Natural killer cell (primary cell): ENCODE measurements around the gene FAM184A. TPM values are rescaled to one million over a fixed set of nuclear protein-coding genes. Genes with fewer than 3 reads are reported as not detected.

Experiments
- ATAC-seq, 3 donors: fragments of 150-1000 bp in 2 of 3; fragments of 200-7000 bp in 1 of 3; cut with Tn5 transposase; 1 replicate in 1 of 3; 2 replicates in 2 of 3; pipeline ENCODE4 v1.10.0; 2021; ENCODE audit warnings: mild to moderate bottlenecking in 2 of 3, moderate library complexity in 2 of 3
- DNase-seq, 2 donors: peaks; one replicate each; pipeline versions ENCODE4 v3.0.0 to v3.0.0-alpha.2; 2013 to 2021; ENCODE audit warnings: mixed read lengths in 1 of 2
- H3K27ac ChIP-seq: one replicate; pipeline ENCODE4 v1.5.1; 2013; ENCODE audit warnings: mild to moderate bottlenecking, low read length
- H3K27me3 ChIP-seq: one replicate; pipeline ENCODE4 v1.6.1; 2013; ENCODE audit warnings: low read length; ENCODE audit not compliant: control insufficient read depth, insufficient read depth
- H3K36me3 ChIP-seq: one replicate; pipeline ENCODE4 v1.6.1; 2013; ENCODE audit warnings: low read length; ENCODE audit not compliant: control insufficient read depth, insufficient read depth
- H3K4me1 ChIP-seq: one replicate; pipeline ENCODE4 v1.6.1; 2013; ENCODE audit warnings: low read length; ENCODE audit not compliant: control insufficient read depth, insufficient read depth
- H3K4me3 ChIP-seq: one replicate; pipeline ENCODE4 v1.5.1; 2013; ENCODE audit warnings: low read length
- H3K9me3 ChIP-seq: one replicate; pipeline ENCODE4 v1.6.1; 2013; ENCODE audit warnings: low read length; ENCODE audit not compliant: control insufficient read depth, insufficient read depth
- H3K27ac Mint-ChIP-seq, 2 donors: one replicate each; pipeline ENCODE4 v1.8.0; 2022; ENCODE audit warnings: mild to moderate bottlenecking in 2 of 2, mixed read lengths in 2 of 2, moderate library complexity in 1 of 2
- H3K27me3 Mint-ChIP-seq, 2 donors: one replicate each; pipeline ENCODE4 v1.8.0; 2022; ENCODE audit warnings: low read depth in 2 of 2, mixed read lengths in 2 of 2
- H3K36me3 Mint-ChIP-seq: one replicate; pipeline ENCODE4 v1.8.0; 2022; ENCODE audit warnings: mixed read lengths
- H3K4me1 Mint-ChIP-seq, 2 donors: one replicate each; pipeline ENCODE4 v1.8.0; 2022; ENCODE audit warnings: mixed read lengths in 2 of 2
- H3K4me3 Mint-ChIP-seq: one replicate; pipeline ENCODE4 v1.8.0; 2022; ENCODE audit warnings: mild to moderate bottlenecking, moderate library complexity, mixed read lengths
- H3K9me3 Mint-ChIP-seq, 2 donors: one replicate each; pipeline ENCODE4 v1.8.0; 2022; ENCODE audit warnings: mixed read lengths in 2 of 2
- CTCF ChIP-seq: fragments of 200-600 bp; IDR thresholded peaks from one replicate; pipeline ENCODE4 v1.8.0; 2022; ENCODE audit warnings: antibody characterized with exemption
- WGBS: methylation state at CpG from one replicate; pipeline ENCODE4 v1.1.7; 2013; ENCODE audit warnings: missing lambda C conversion rate; ENCODE audit not compliant: insufficient coverage; 5-methylcytosine and 5-hydroxymethylcytosine counted together
- intact Hi-C: fragments of 100-400 bp; cut with micrococcal nuclease; formaldehyde crosslinking; loops from one replicate; pipeline ENCODE4 v1.14.2; 2022
- total RNA-seq, 4 donors: library from RNA; stranded (reverse); fragments of 120-200 nt in 1 of 4; gene quantifications; one replicate each; pipeline versions ENCODE4 v1.2.3 to v1.2.4, GENCODE V29; 2013 to 2022

FAM184A gene
- total RNA-seq, 3 donors from 2014 or later (not counting 1 experiment from before 2014, with no cell fraction given): 0.09 to 0.40 (median 0.20) TPM

GRCh38 chr6:118965371-118965770, 113.1 kb downstream of the FAM184A start:
- Mint-ChIP-seq H3K4me1 (no peaks in the 10 kb centered on the region), H3K27me3 (peaks cover 0 to 4% of the 10 kb centered on the region in 2 donors), H3K9me3 (no peaks in the 10 kb centered on the region), H3K27ac (no peak overlapping the region), H3K36me3 (no peaks in the 10 kb centered on the region), H3K4me3 (no peak overlapping the region)
- 100% methylated on average over 2 of the region's 3 CpGs for WGBS
- H3K4me3 ChIP-seq: no peak overlapping the region
- H3K27me3 ChIP-seq: no peaks in the 10 kb centered on the region
- ATAC-seq: no peak
- H3K27ac ChIP-seq: no peak overlapping the region
- no peak for DNase-seq
- no peaks in the 10 kb centered on the region for H3K9me3 ChIP-seq
- no peak for TF ChIP-seq CTCF
- intact Hi-C loops: no loop called here
- no peaks in the 10 kb centered on the region for H3K36me3 ChIP-seq
- H3K4me1 ChIP-seq: no peaks in the 10 kb centered on the region

GRCh38 chr6:118963003-118963402, 115.5 kb downstream of the FAM184A start:
- H3K36me3 Mint-ChIP-seq: no peaks in the 10 kb centered on the region
- DNase-seq (peak in 1 of 2 donors; percentile 27), ATAC-seq (no peak)
- Histone ChIP-seq H3K27me3 (no peaks in the 10 kb centered on the region), H3K9me3 (no peaks in the 10 kb centered on the region), H3K4me3 (no peak overlapping the region), H3K4me1 (no peaks in the 10 kb centered on the region), H3K36me3 (no peaks in the 10 kb centered on the region), H3K27ac (no peak overlapping the region)
- no peak for TF ChIP-seq CTCF
- H3K27ac Mint-ChIP-seq: no peak overlapping the region
- H3K27me3 Mint-ChIP-seq: peaks cover 0 to 10% of the 10 kb centered on the region in 2 donors
- H3K4me1 Mint-ChIP-seq: peaks cover 0 to 7% of the 10 kb centered on the region in 2 donors
- intact Hi-C loops: loop anchor here (1.0 kb wide), 1 partner anchor 147 kb away; no protein-coding TSS in a partner anchor
- H3K9me3 Mint-ChIP-seq: no peaks in the 10 kb centered on the region
- H3K4me3 Mint-ChIP-seq: no peak overlapping the region

- Mint-ChIP-seq H3K4me3 (no peak overlapping the region), H3K9me3 (no peaks in the 10 kb centered on the region), H3K4me1 (peaks cover 0 to 7% of the 10 kb centered on the region in 2 donors), H3K36me3 (no peaks in the 10 kb centered on the region), H3K27ac (no peak overlapping the region), H3K27me3 (peaks cover 0 to 13% of the 10 kb centered on the region in 2 donors)
- Histone ChIP-seq H3K36me3 (no peaks in the 10 kb centered on the region), H3K27me3 (no peaks in the 10 kb centered on the region), H3K27ac (no peak overlapping the region), H3K4me3 (no peak overlapping the region), H3K4me1 (no peaks in the 10 kb centered on the region), H3K9me3 (no peaks in the 10 kb centered on the region)
- ATAC-seq: no peak
- intact Hi-C loops: no loop called here
- DNase-seq: no peak
- WGBS: 97% methylated on average over 4 of the region's 4 CpGs
- no peak for TF ChIP-seq CTCF
Measured at GRCh38 chr6:118959903-118960302, 118.6 kb downstream of the FAM184A start.

- Histone ChIP-seq H3K4me3 (no peak overlapping the region), H3K9me3 (no peaks in the 10 kb centered on the region), H3K36me3 (no peaks in the 10 kb centered on the region), H3K27me3 (no peaks in the 10 kb centered on the region), H3K27ac (no peak overlapping the region), H3K4me1 (no peaks in the 10 kb centered on the region)
- intact Hi-C loops: no loop called here
- Mint-ChIP-seq H3K9me3 (peaks cover 0 to 3% of the 10 kb centered on the region in 2 donors), H3K27ac (no peak overlapping the region), H3K27me3 (peaks cover 0 to 3% of the 10 kb centered on the region in 2 donors), H3K4me1 (no peaks in the 10 kb centered on the region), H3K4me3 (no peak overlapping the region), H3K36me3 (no peaks in the 10 kb centered on the region)
- TF ChIP-seq CTCF: no peak
- 95% methylated on average over 1 of the region's 2 CpGs for WGBS
- ATAC-seq (no peak), DNase-seq (no peak)
Measured at GRCh38 chr6:118953391-118953790, 125.1 kb downstream of the FAM184A start.
